Osteoblast (primary cell): ENCODE data around the gene TCHHL1. TPM values are rescaled to one million over a fixed set of nuclear protein-coding genes. Genes with fewer than 3 reads are reported as not detected.

Experiments
- DNase-seq: peaks from one replicate; pipeline ENCODE4 v3.0.0; 2011; ENCODE audit warnings: low spot score, mixed read lengths; ENCODE audit not compliant: insufficient read length; ENCODE audit errors: missing footprints
- H2AFZ ChIP-seq: 2 replicates; pipeline ENCODE4 v1.6.0; 2011; ENCODE audit warnings: mild to moderate bottlenecking, low read length
- H3K27ac ChIP-seq: 2 replicates; pipeline ENCODE4 v1.5.1; 2011; ENCODE audit warnings: mild to moderate bottlenecking, low read depth, low read length, moderate library complexity
- H3K27me3 ChIP-seq: 2 replicates; pipeline ENCODE4 v1.6.0; 2012; ENCODE audit warnings: mild to moderate bottlenecking, control low read depth, inconsistent platforms, low read length, moderate library complexity; ENCODE audit not compliant: insufficient read depth
- H3K36me3 ChIP-seq: 2 replicates; pipeline ENCODE4 v1.5.1; 2011; ENCODE audit warnings: mild to moderate bottlenecking, low read length, control low read depth, moderate library complexity; ENCODE audit not compliant: insufficient read depth
- H3K4me1 ChIP-seq: 2 replicates; pipeline ENCODE4 v1.5.1; 2011; ENCODE audit warnings: mild to moderate bottlenecking, low read length, control low read depth, moderate library complexity; ENCODE audit not compliant: insufficient read depth
- H3K4me2 ChIP-seq: 2 replicates; pipeline ENCODE4 v1.6.0; 2011; ENCODE audit warnings: mild to moderate bottlenecking, low read length; ENCODE audit not compliant: insufficient read depth
- H3K4me3 ChIP-seq: fragments of 200-600 bp; sonication (generic); 3 replicates; pipeline ENCODE4 v1.5.1; 2012; ENCODE audit warnings: mild to moderate bottlenecking, low read length, inconsistent platforms; ENCODE audit not compliant: insufficient read depth
- H3K79me2 ChIP-seq: 2 replicates; pipeline ENCODE4 v1.6.0; 2012; ENCODE audit warnings: mild to moderate bottlenecking, low read length, control low read depth, inconsistent platforms; ENCODE audit not compliant: insufficient read depth
- H3K9me3 ChIP-seq: 2 replicates; pipeline ENCODE4 v1.5.1; 2011; ENCODE audit warnings: low read depth, low read length, control low read depth
- H4K20me1 ChIP-seq: 2 replicates; pipeline ENCODE4 v1.6.0; 2012; ENCODE audit warnings: mild to moderate bottlenecking, low read length, control low read depth; ENCODE audit not compliant: insufficient read depth
- total RNA-seq: library from RNA; depleted of rRNA; stranded (reverse); fragments of >200 nt; gene quantifications from 2 replicates; pipeline ENCODE4 v1.2.3, GENCODE V29; 2012
- TF ChIP-seq, protein P1 (sequence below): IDR thresholded peaks from 2 replicates; pipeline ENCODE4 v1.5.1; 2011; ENCODE audit warnings: mild to moderate bottlenecking, low read depth, low read length, moderate library complexity; ENCODE audit errors: extremely low read depth

TCHHL1 gene
- total RNA-seq, 1 donor = not detected

GRCh38 chr1:152053375-152053774 lies 35.5 kb downstream of the TCHHL1 start:
- no peak overlapping the region for H3K4me3 ChIP-seq
- peaks cover 35% of the 10 kb centered on the region for H3K4me1 ChIP-seq
- no peak overlapping the region for H2AFZ ChIP-seq
- no peaks in the 10 kb centered on the region for H3K79me2 ChIP-seq
- H3K9me3 ChIP-seq = no peaks in the 10 kb centered on the region
- H3K27me3 ChIP-seq = peaks cover 46% of the 10 kb centered on the region
- H3K36me3 ChIP-seq = no peaks in the 10 kb centered on the region
- DNase-seq = no peak
- H4K20me1 ChIP-seq = no peaks in the 10 kb centered on the region
- TF ChIP-seq, protein P1, sequence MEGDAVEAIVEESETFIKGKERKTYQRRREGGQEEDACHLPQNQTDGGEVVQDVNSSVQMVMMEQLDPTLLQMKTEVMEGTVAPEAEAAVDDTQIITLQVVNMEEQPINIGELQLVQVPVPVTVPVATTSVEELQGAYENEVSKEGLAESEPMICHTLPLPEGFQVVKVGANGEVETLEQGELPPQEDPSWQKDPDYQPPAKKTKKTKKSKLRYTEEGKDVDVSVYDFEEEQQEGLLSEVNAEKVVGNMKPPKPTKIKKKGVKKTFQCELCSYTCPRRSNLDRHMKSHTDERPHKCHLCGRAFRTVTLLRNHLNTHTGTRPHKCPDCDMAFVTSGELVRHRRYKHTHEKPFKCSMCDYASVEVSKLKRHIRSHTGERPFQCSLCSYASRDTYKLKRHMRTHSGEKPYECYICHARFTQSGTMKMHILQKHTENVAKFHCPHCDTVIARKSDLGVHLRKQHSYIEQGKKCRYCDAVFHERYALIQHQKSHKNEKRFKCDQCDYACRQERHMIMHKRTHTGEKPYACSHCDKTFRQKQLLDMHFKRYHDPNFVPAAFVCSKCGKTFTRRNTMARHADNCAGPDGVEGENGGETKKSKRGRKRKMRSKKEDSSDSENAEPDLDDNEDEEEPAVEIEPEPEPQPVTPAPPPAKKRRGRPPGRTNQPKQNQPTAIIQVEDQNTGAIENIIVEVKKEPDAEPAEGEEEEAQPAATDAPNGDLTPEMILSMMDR = no peak
- H3K4me2 ChIP-seq = no peak overlapping the region
- H3K27ac ChIP-seq = no peak overlapping the region

DNA sequence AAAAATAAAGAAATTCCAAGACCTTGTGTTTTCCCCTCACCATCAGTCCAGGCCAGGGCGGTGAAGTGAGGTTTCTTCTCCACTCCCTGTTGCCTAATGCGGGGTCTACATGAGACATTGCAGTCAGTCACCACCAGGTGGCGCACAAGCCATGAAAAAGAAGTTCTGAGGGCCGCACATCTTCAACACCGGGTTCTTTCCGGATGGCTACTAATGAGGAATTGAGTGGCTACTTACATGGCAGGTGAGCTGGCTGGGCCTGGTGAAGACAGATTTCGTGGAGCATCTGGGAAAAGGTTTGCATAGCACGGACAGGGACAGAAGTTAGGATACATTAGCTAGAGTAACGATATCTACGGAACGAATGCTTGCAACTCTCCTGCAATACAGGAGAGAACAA lies 36.3 kb downstream of the TCHHL1 start:
- Histone ChIP-seq H3K27me3 (peaks cover 40% of the 10 kb centered on the region), H3K4me3 (no peak overlapping the region), H3K4me1 (peaks cover 43% of the 10 kb centered on the region), H3K36me3 (no peaks in the 10 kb centered on the region), H4K20me1 (no peaks in the 10 kb centered on the region), H3K27ac (no peak overlapping the region), H2AFZ (no peak overlapping the region), H3K9me3 (no peaks in the 10 kb centered on the region), H3K4me2 (no peak overlapping the region), H3K79me2 (no peaks in the 10 kb centered on the region)
- TF ChIP-seq, protein P1 = peak; percentile 94
- peak; percentile 66 for DNase-seq

DNA sequence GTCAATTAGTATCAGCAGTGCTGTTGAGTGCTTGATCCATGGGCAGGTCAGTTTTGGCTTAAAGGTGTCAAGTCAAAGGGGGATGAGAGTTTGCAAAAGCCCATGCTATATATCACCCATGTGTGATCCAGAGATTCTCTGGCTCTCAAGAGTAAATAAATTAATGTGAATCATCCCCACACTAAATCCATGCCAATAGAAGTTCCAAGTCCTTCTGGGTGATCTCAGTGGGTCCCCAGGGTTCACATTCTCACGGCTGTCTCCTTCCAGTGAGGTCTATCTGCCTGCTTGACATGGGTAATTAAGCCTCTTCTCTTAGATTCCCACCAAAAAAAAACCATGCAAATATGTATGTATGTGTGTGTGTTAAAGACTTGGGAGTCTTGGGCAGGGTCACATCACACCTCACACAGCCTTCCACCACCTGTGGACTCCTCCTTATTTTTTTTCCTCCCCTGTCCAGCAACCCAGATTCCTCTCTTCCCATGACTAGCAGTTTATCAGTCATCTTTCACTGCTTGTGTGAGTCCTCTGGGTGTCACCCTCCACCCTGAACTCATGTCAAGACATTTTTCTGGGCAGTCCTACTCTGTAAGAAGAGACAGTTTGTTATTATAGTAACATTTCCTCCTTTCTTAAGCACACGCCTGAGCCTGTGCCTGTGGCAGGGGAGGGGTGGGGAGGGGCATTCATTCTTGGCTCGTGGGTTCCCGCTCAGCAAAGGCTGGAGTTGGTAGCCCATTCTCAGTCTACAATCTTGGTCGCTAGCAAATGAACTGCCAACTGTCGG lies 37.8 kb downstream of the TCHHL1 start:
- H3K36me3 ChIP-seq = no peaks in the 10 kb centered on the region
- peak overlapping the region; percentile 11 for H3K27ac ChIP-seq
- H3K9me3 ChIP-seq = no peaks in the 10 kb centered on the region
- H2AFZ ChIP-seq = no peak overlapping the region
- H4K20me1 ChIP-seq = no peaks in the 10 kb centered on the region
- H3K27me3 ChIP-seq = peaks cover 30% of the 10 kb centered on the region
- H3K4me1 ChIP-seq = peaks cover 51% of the 10 kb centered on the region
- no peak overlapping the region for H3K4me2 ChIP-seq
- no peak overlapping the region for H3K4me3 ChIP-seq
- TF ChIP-seq, protein P1 = no peak
- H3K79me2 ChIP-seq = no peaks in the 10 kb centered on the region
- no peak for DNase-seq

DNA sequence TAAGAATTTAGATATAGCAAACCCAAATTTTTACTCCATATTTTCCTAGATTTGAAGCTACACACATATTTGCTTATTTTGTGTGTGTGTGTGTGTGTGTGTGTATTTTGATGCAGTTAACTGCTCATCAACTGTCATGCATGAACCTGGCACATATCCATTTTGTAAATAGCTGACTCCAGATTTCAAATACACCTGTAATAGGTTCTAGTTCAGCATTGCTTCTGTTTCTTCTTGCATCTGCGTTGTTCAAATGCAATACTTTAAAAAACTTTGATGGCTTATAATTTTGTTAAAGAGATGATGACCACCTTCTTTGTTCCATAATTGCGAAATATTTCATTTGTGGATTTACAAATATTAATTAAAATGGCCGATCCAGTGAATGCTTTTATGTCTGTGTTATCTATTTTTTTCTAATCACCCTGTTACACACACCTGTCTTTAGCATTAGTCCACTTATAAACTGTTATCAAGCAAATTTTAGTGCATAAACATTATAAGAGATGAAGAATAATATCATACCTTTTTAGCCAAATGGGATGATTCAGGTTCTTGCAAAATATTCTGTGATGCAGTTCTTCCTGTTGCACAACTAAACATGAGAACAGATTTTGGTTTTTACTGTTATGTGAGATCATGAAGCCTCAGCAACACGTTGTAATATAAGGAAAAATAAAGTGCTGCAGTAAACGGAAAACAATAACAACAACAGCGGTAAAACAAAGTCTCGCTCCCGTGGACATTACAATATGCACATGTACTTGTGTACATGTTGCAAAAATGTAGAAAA lies 39.4 kb downstream of the TCHHL1 start:
- Histone ChIP-seq H3K4me3 (no peak overlapping the region), H3K4me1 (peaks cover 51% of the 10 kb centered on the region), H3K79me2 (no peaks in the 10 kb centered on the region), H3K4me2 (no peak overlapping the region), H3K9me3 (no peaks in the 10 kb centered on the region), H3K27me3 (peaks cover 18% of the 10 kb centered on the region), H2AFZ (no peak overlapping the region), H3K27ac (peak overlapping the region; percentile 98), H4K20me1 (no peaks in the 10 kb centered on the region), H3K36me3 (no peaks in the 10 kb centered on the region)
- DNase-seq = no peak
- TF ChIP-seq, protein P1 = no peak
